Sigmoid colon (tissue), 4 donors: ENCODE data around the gene ZCCHC7.

Source experiments
- CTCF ChIP-seq, 4 experiments: fragments of 450-650 bp in 3 of 4; fragments of 200-600 bp in 1 of 4; IDR thresholded peaks; one replicate each; pipeline ENCODE4 v1.5.1; 2016 to 2019; ENCODE audit warnings: antibody characterized with exemption in 4 of 4, mild to moderate bottlenecking in 3 of 4, moderate library complexity in 2 of 4
- POLR2A ChIP-seq, 2 donors: fragments of 450-650 bp; IDR thresholded peaks; one replicate each; pipeline ENCODE4 v1.6.1; 2016; ENCODE audit warnings: antibody characterized with exemption in 2 of 2, mild to moderate bottlenecking in 2 of 2, moderate library complexity in 2 of 2
- POLR2AphosphoS5 ChIP-seq, 4 donors: sonication (generic); formaldehyde crosslinking; IDR thresholded peaks; one replicate each; pipeline ENCODE4 v1.6.1; 2017; ENCODE audit warnings: antibody characterized with exemption in 4 of 4

- no peak for TF ChIP-seq POLR2A (IDR thresholded peaks at IDR 0.05)
- no peak for TF ChIP-seq CTCF (IDR thresholded peaks at IDR 0.05)
- TF ChIP-seq POLR2AphosphoS5 (IDR thresholded peaks at IDR 0.05): no peak
These were observed 181.4 kb downstream of the ZCCHC7 start for GRCh38 chr9:37301854-37302172.
